B cell (primary cell): ENCODE measurements around the gene DCTN4. TPM values are rescaled to one million over a fixed set of nuclear protein-coding genes. Genes with fewer than 3 reads are reported as not detected.

ENCODE experiments used
- ATAC-seq: fragments of 200-7000 bp; cut with Tn5 transposase; one replicate; pipeline ENCODE4 v1.10.0; 2021; ENCODE audit warnings: low read depth, mild to moderate bottlenecking, moderate number of reproducible peaks, moderate library complexity
- CTCF ChIA-PET: fragments of 350-600 bp; sonication (Branson Sonifier 250); formaldehyde crosslinking; loops from one replicate; lab custom pipeline; 2021; ENCODE audit warnings: antibody characterized with exemption, inconsistent platforms; lab: Charles Lee
- POLR2A ChIA-PET: fragments of 350-600 bp; sonication (Branson Sonifier 250); formaldehyde crosslinking; loops from one replicate; lab custom pipeline; 2021; ENCODE audit warnings: antibody characterized with exemption; lab: Charles Lee
- DNase-seq: peaks from one replicate; pipeline ENCODE4 v3.0.0; 2013
- H2AFZ ChIP-seq: 2 replicates; pipeline ENCODE4 v1.6.1; 2012; ENCODE audit warnings: mild to moderate bottlenecking, low read depth, low read length; ENCODE audit not compliant: insufficient read depth, poor library complexity, severe bottlenecking
- H3K27ac ChIP-seq, 2 donors: 1 replicate in 1 of 2; 2 replicates in 1 of 2; pipeline ENCODE4 v1.5.1; 2012 to 2013; ENCODE audit warnings: low read length in 2 of 2, mild to moderate bottlenecking in 2 of 2, moderate library complexity in 1 of 2
- H3K27me3 ChIP-seq, 4 experiments: fragments of 200-600 bp in 1 of 4; sonication (generic) in 1 of 4; replicated peaks in 1 of 4; 1 replicate in 2 of 4; 2 replicates in 2 of 4; pipeline versions ENCODE4 v1.6.1 to v1.7.0; 2013 to 2016; ENCODE audit warnings: low read length in 3 of 4, mild to moderate bottlenecking in 2 of 4, mixed read lengths in 1 of 4, moderate library complexity in 1 of 4; ENCODE audit not compliant: insufficient read depth in 4 of 4, control insufficient read depth in 3 of 4; ENCODE audit errors: control extremely low read depth in 1 of 4
- H3K36me3 ChIP-seq, 2 experiments: replicated peaks in 1 of 2; 1 replicate in 1 of 2; 2 replicates in 1 of 2; pipeline versions ENCODE4 v1.6.1 to v1.7.1; 2013; ENCODE audit warnings: low read length in 1 of 2; ENCODE audit not compliant: insufficient read depth in 2 of 2, control insufficient read depth in 1 of 2; ENCODE audit errors: control extremely low read depth in 1 of 2, extremely low read depth in 1 of 2
- H3K4me1 ChIP-seq, 2 donors: fragments of 200-600 bp in 1 of 2; sonication (generic) in 1 of 2; 1 replicate in 1 of 2; 2 replicates in 1 of 2; pipeline versions ENCODE4 v1.5.1 to v1.6.1; 2013 to 2017; ENCODE audit warnings: low read length in 2 of 2; ENCODE audit not compliant: control insufficient read depth in 2 of 2, insufficient read depth in 2 of 2
- H3K4me2 ChIP-seq: replicated peaks from 2 replicates; pipeline ENCODE3; 2012; ENCODE audit warnings: mild to moderate bottlenecking, low read depth, low read length; ENCODE audit not compliant: poor library complexity, severe bottlenecking
- H3K4me3 ChIP-seq, 5 experiments: fragments of 200-600 bp in 1 of 5; sonication (generic) in 1 of 5; 1 replicate in 3 of 5; 2 replicates in 2 of 5; pipeline versions ENCODE4 v1.5.1 to v1.7.0; 2011 to 2016; ENCODE audit warnings: low read length in 4 of 5, mild to moderate bottlenecking in 4 of 5, low read depth in 2 of 5, control low read depth in 1 of 5, moderate library complexity in 1 of 5; ENCODE audit not compliant: insufficient read depth in 1 of 5; ENCODE audit errors: control extremely low read depth in 1 of 5, extremely low read depth in 1 of 5
- H3K79me2 ChIP-seq: fragments of 200-600 bp; sonication (generic); one replicate; pipeline ENCODE4 v1.6.0; 2016; ENCODE audit warnings: low read length; ENCODE audit not compliant: control insufficient read depth, insufficient read depth
- H3K9ac ChIP-seq: fragments of 200-600 bp; sonication (generic); 2 replicates; pipeline ENCODE4 v1.6.1; 2017; ENCODE audit warnings: mild to moderate bottlenecking, low read length, moderate library complexity
- H3K9me3 ChIP-seq, 3 donors: one replicate each; pipeline versions ENCODE4 v1.6.1 to v1.7.1; 2013; ENCODE audit warnings: low read length in 2 of 3; ENCODE audit not compliant: control insufficient read depth in 2 of 3, insufficient read depth in 1 of 3; ENCODE audit errors: control extremely low read depth in 1 of 3
- H4K20me1 ChIP-seq: 2 replicates; pipeline ENCODE4 v1.6.0; 2012; ENCODE audit warnings: mild to moderate bottlenecking, low read length; ENCODE audit not compliant: insufficient read depth, control insufficient read depth, poor library complexity, severe bottlenecking
- H3K27ac Mint-ChIP-seq: one replicate; pipeline ENCODE4 v1.8.0; 2021; ENCODE audit warnings: mixed read lengths
- H3K27me3 Mint-ChIP-seq: one replicate; pipeline ENCODE4 v1.8.0; 2021; ENCODE audit warnings: mixed read lengths
- H3K4me1 Mint-ChIP-seq: one replicate; pipeline ENCODE4 v1.8.0; 2021; ENCODE audit warnings: mixed read lengths
- H3K4me3 Mint-ChIP-seq: one replicate; pipeline ENCODE4 v1.8.0; 2021; ENCODE audit warnings: mixed read lengths
- H3K9me3 Mint-ChIP-seq: one replicate; pipeline ENCODE4 v1.8.0; 2022; ENCODE audit warnings: mixed read lengths; ENCODE audit not compliant: insufficient read depth
- EZH2 ChIP-seq: IDR thresholded peaks from 2 replicates; pipeline ENCODE4 v1.6.1; 2012; ENCODE audit warnings: borderline replicate concordance, low read depth, mild to moderate bottlenecking, moderate library complexity, low read length; ENCODE audit not compliant: insufficient read depth, poor library complexity, severe bottlenecking
- WGBS: methylation state at CpG from one replicate; pipeline ENCODE4 v1.1.5; 2013; ENCODE audit warnings: missing lambda C conversion rate; ENCODE audit not compliant: insufficient coverage; 5-methylcytosine and 5-hydroxymethylcytosine counted together
- intact Hi-C: fragments of 100-400 bp; cut with micrococcal nuclease; formaldehyde crosslinking; loops from one replicate; pipeline ENCODE4 v1.10.0; 2022
- polyA plus RNA-seq: library from polyadenylated mRNA; depleted of rRNA; stranded (reverse); fragments of >200 nt; gene quantifications from 2 replicates; pipeline ENCODE4 v1.2.3, GENCODE V29; 2012
- total RNA-seq, 2 donors: library from RNA; stranded (reverse); fragments of 120-200 nt in 1 of 2; gene quantifications; 1 replicate in 1 of 2; 2 replicates in 1 of 2; pipeline versions ENCODE4 v1.2.3 to v1.2.4, GENCODE V29; 2013 to 2022
- TF ChIP-seq, protein P1 (sequence below): fragments of 200-600 bp; IDR thresholded peaks from one replicate; pipeline ENCODE4 v1.8.0; 2022; ENCODE audit warnings: antibody characterized with exemption, mild to moderate bottlenecking

The DCTN4 gene
- total and polyA plus RNA-seq, 2 donors (not counting 1 experiment from before 2014, with no cell fraction given), result 11.2 to 54.4 TPM

DNA sequence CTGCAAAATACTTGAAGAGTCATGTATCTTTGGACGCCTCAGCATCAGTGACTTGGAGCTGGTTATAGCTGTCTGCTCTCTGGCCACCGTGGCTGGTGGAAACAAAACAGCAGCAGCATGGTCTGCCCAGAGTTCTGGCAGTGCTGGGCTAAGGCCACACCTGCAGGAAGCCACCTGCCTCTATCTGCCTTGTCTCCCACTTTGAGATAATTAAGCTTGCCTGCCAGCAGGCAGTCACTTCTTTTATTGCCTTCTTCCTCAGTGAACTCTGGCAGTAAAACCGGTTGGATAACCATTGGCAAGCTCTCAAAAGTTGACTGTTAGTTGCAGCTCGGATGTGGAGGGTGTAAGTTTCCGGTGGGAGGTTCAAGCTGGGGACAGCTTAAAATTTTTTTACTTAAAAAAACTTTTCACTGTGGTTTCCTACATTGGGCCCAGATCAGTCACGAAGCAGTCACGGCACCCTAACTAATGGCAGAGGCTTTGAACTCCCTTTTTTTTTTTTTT, 24.7 kb upstream of the DCTN4 start:
- Histone ChIP-seq H3K9ac (no peak overlapping the region), H2AFZ (peak overlapping the region; percentile 25), H3K4me1 (peaks cover 22 to 26% of the 10 kb centered on the region in 2 donors), H3K79me2 (no peaks in the 10 kb centered on the region), H3K36me3 (no peaks in the 10 kb centered on the region), H3K27me3 (peaks cover 0 to 18% (median 7%) of the 10 kb centered on the region in 4 experiments), H4K20me1 (no peaks in the 10 kb centered on the region), H3K9me3 (peaks cover 0 to 3% (median 0%) of the 10 kb centered on the region in 3 donors), H3K27ac (no peak overlapping the region), H3K4me2 (no peak overlapping the region), H3K4me3 (no peak overlapping the region)
- peaks cover 22% of the 10 kb centered on the region for H3K27me3 Mint-ChIP-seq
- DNase-seq, result no peak
- H3K4me1 Mint-ChIP-seq, result peaks cover 24% of the 10 kb centered on the region
- intact Hi-C loops, result no loop called here
- TF ChIP-seq, protein P1, sequence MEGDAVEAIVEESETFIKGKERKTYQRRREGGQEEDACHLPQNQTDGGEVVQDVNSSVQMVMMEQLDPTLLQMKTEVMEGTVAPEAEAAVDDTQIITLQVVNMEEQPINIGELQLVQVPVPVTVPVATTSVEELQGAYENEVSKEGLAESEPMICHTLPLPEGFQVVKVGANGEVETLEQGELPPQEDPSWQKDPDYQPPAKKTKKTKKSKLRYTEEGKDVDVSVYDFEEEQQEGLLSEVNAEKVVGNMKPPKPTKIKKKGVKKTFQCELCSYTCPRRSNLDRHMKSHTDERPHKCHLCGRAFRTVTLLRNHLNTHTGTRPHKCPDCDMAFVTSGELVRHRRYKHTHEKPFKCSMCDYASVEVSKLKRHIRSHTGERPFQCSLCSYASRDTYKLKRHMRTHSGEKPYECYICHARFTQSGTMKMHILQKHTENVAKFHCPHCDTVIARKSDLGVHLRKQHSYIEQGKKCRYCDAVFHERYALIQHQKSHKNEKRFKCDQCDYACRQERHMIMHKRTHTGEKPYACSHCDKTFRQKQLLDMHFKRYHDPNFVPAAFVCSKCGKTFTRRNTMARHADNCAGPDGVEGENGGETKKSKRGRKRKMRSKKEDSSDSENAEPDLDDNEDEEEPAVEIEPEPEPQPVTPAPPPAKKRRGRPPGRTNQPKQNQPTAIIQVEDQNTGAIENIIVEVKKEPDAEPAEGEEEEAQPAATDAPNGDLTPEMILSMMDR, result no peak
- TF ChIP-seq EZH2, result no peak
- no peak overlapping the region for H3K27ac Mint-ChIP-seq
- ATAC-seq, result no peak
- no peaks in the 10 kb centered on the region for H3K9me3 Mint-ChIP-seq
- POLR2A ChIA-PET, result no interaction called here
- no peak overlapping the region for H3K4me3 Mint-ChIP-seq
- CTCF ChIA-PET, result interaction anchor here (0.6 to 1.1 kb wide), 3 partner anchors 17 to 509 kb away, joined by 3 to 5 read pairs (median 3); no protein-coding TSS in a partner anchor
- 7% methylated on average over 4 of the region's 7 CpGs for WGBS

DNA sequence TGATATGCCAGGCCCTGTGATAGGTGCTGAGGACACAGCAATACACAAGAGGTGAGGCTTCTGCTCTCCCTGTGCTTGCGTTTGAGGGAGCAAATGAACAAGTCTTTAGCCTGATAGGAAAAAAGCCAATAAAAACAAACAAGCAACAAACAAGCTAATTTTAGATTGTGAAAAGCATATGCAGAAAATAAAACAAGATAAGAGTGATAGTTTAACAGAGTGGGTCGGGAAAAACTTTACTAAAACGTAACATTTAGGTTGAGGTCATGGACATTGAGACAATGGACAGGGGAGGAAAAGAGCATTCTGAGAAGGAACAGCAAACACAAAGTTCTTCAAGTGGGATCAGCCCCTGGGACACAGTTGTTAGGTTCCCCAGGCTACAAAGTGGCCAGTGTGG, 24.0 kb upstream of the DCTN4 start:
- Histone ChIP-seq H3K4me1 (peaks cover 28 to 32% of the 10 kb centered on the region in 2 donors), H3K4me3 (no peak overlapping the region), H3K36me3 (no peaks in the 10 kb centered on the region), H4K20me1 (no peaks in the 10 kb centered on the region), H3K27ac (no peak overlapping the region), H2AFZ (no peak overlapping the region), H3K9ac (no peak overlapping the region), H3K4me2 (no peak overlapping the region), H3K9me3 (peaks cover 0 to 3% (median 0%) of the 10 kb centered on the region in 3 donors), H3K27me3 (peaks cover 0 to 24% (median 13%) of the 10 kb centered on the region in 4 experiments), H3K79me2 (no peaks in the 10 kb centered on the region)
- H3K27me3 Mint-ChIP-seq, result peaks cover 23% of the 10 kb centered on the region
- no peak overlapping the region for H3K4me3 Mint-ChIP-seq
- TF ChIP-seq, protein P1, result no peak
- TF ChIP-seq EZH2, result no peak
- no peak for DNase-seq
- intact Hi-C loops, result no loop called here
- H3K4me1 Mint-ChIP-seq, result peaks cover 29% of the 10 kb centered on the region
- no peaks in the 10 kb centered on the region for H3K9me3 Mint-ChIP-seq
- 72% methylated on average over 2 of the region's 3 CpGs for WGBS
- H3K27ac Mint-ChIP-seq, result no peak overlapping the region
- no peak for ATAC-seq
- CTCF ChIA-PET, result interaction anchor here (1.1 kb wide), 1 partner anchor 17 kb away, joined by 5 read pairs; no protein-coding TSS in a partner anchor
- POLR2A ChIA-PET, result no interaction called here
